Measurements from ENCODE around the gene SERTM1. TPM values are rescaled to one million over a fixed set of nuclear protein-coding genes. Genes with fewer than 3 reads are reported as not detected.

The SERTM1 gene
- total and polyA plus RNA-seq, 2 experiments from 2014 or later: 0.47 to 1.4 TPM

DNA sequence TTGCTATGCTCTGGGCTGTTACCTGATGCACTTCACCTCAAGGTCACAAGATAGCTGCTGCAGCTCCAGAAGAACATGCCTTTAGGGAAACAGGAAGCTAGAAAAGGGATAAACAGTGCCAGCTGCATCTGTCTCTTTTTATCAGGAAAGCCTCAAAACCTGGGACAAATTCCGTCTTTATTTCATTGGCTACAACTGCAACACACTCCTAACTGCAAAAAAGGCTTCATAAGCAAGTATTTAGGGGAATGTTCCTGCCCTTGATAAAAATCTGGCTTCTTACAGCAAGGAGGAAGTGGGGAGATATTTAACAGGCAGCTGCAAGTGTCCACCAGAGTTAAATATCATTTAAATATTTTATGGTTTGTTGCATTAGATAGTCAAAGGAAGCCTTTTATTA is 34.2 kb upstream of the SERTM1 start:
- H3K36me3 ChIP-seq (ENCODE audit: insufficient read depth): no peaks in the 10 kb centered on the region
- no peak for DNase-seq (ENCODE audit: low spot score)
- H2AFZ ChIP-seq: no peak overlapping the region
- ATAC-seq: no peak
- no peak overlapping the region for H3K27ac ChIP-seq (ENCODE audit: low read depth)
- H3K36me3 Mint-ChIP-seq (ENCODE audit: low read depth): peaks cover 11% of the 10 kb centered on the region; the same call in 2 of the 3 replicates
- H3F3A ChIP-seq (replicated peaks; ENCODE audit: low read depth): no peaks in the 10 kb centered on the region
- no peak overlapping the region for H3K4me2 ChIP-seq
- H3K27me3 ChIP-seq (ENCODE audit: insufficient read depth): no peaks in the 10 kb centered on the region
- H3K4me1 ChIP-seq (ENCODE audit: insufficient read depth): 0 out of 2 replicates have a peak, but pooled peaks cover 3% of the 10 kb centered on the region
- H3K4me3 Mint-ChIP-seq: no peak overlapping the region
- TF ChIP-seq EZH2 (IDR thresholded peaks at IDR 0.05; ENCODE audit: low read depth, unreplicated experiment): no peak
- TF ChIP-seq CREB1 (CRISPR knock-in tag; IDR thresholded peaks at IDR 0.05; ENCODE audit: low read depth): no peak
- peaks cover 14% of the 10 kb centered on the region for H3K9me3 Mint-ChIP-seq
- no peaks in the 10 kb centered on the region for H4K20me1 ChIP-seq (replicated peaks; ENCODE audit: insufficient read depth)
- peaks cover 2% of the 10 kb centered on the region; the same call in 1 of the 3 replicates for H3K4me1 Mint-ChIP-seq
- H3K27ac Mint-ChIP-seq: no peak overlapping the region
- H3K9me2 ChIP-seq (ENCODE audit: insufficient read depth): peaks cover 8% of the 10 kb centered on the region; the same call in 1 of the 2 replicates
- no peaks in the 10 kb centered on the region for H3K27me3 Mint-ChIP-seq (ENCODE audit: insufficient read depth, low read depth, poor library complexity)
- no peaks in the 10 kb centered on the region for H3K79me2 ChIP-seq (replicated peaks; ENCODE audit: insufficient read depth)
- no peak overlapping the region for H3K4me3 ChIP-seq

GRCh38 chr13:36650611-36651010 is 23.2 kb upstream of the SERTM1 start:
- no peak overlapping the region for H3K27ac Mint-ChIP-seq
- Histone ChIP-seq H4K20me1 (replicated peaks; ENCODE audit: insufficient read depth) (no peaks in the 10 kb centered on the region), H3K36me3 (ENCODE audit: insufficient read depth) (0 out of 2 replicates have a peak, but pooled peaks cover 4% of the 10 kb centered on the region), H2AFZ (no peak overlapping the region), H3K79me2 (replicated peaks; ENCODE audit: insufficient read depth) (no peaks in the 10 kb centered on the region), H3K4me1 (ENCODE audit: insufficient read depth) (no peaks in the 10 kb centered on the region), H3K9me2 (ENCODE audit: insufficient read depth) (no peaks in the 10 kb centered on the region), H3K4me3 (no peak overlapping the region), H3K27me3 (ENCODE audit: insufficient read depth) (no peaks in the 10 kb centered on the region), H3F3A (replicated peaks; ENCODE audit: low read depth) (no peaks in the 10 kb centered on the region), H3K4me2 (no peak overlapping the region), H3K27ac (ENCODE audit: low read depth) (no peak overlapping the region)
- H3K27me3 Mint-ChIP-seq (ENCODE audit: insufficient read depth, low read depth, poor library complexity): peaks cover 4% of the 10 kb centered on the region
- H3K4me1 Mint-ChIP-seq: no peaks in the 10 kb centered on the region
- H3K36me3 Mint-ChIP-seq (ENCODE audit: low read depth): peaks cover 11% of the 10 kb centered on the region; the same call in 2 of the 3 replicates
- no peak for DNase-seq (ENCODE audit: low spot score)
- TF ChIP-seq ZNF331 (CRISPR knock-in tag; IDR thresholded peaks at IDR 0.05; ENCODE audit: low read depth): no peak
- no peak for TF ChIP-seq EZH2 (IDR thresholded peaks at IDR 0.05; ENCODE audit: low read depth, unreplicated experiment)
- no peak for TF ChIP-seq POLR2AphosphoS5 (IDR thresholded peaks at IDR 0.05; ENCODE audit: low read depth)
- no peak for TF ChIP-seq CTCF (conservative IDR thresholded peaks at IDR 0.05; ENCODE audit: low read depth in 2 of 2)
- no peak for TF ChIP-seq ETS1 (IDR thresholded peaks at IDR 0.05)
- no peak for TF ChIP-seq NANOG (IDR thresholded peaks at IDR 0.05; ENCODE audit: borderline replicate concordance)
- no peak for TF ChIP-seq ZNF114 (CRISPR knock-in tag; IDR thresholded peaks at IDR 0.05)
- ATAC-seq: no peak
- no peak overlapping the region for H3K4me3 Mint-ChIP-seq
- peaks cover 26% of the 10 kb centered on the region for H3K9me3 Mint-ChIP-seq

Measured in GM23338 (cell line).